ENCODE data around the gene NCF1.
"Not testable (repeated sequence)": the region's sequence is repeated elsewhere in the genome, so short reads cannot be mapped to it uniquely, and the experiment has no call there.

NCF1 gene

DNA sequence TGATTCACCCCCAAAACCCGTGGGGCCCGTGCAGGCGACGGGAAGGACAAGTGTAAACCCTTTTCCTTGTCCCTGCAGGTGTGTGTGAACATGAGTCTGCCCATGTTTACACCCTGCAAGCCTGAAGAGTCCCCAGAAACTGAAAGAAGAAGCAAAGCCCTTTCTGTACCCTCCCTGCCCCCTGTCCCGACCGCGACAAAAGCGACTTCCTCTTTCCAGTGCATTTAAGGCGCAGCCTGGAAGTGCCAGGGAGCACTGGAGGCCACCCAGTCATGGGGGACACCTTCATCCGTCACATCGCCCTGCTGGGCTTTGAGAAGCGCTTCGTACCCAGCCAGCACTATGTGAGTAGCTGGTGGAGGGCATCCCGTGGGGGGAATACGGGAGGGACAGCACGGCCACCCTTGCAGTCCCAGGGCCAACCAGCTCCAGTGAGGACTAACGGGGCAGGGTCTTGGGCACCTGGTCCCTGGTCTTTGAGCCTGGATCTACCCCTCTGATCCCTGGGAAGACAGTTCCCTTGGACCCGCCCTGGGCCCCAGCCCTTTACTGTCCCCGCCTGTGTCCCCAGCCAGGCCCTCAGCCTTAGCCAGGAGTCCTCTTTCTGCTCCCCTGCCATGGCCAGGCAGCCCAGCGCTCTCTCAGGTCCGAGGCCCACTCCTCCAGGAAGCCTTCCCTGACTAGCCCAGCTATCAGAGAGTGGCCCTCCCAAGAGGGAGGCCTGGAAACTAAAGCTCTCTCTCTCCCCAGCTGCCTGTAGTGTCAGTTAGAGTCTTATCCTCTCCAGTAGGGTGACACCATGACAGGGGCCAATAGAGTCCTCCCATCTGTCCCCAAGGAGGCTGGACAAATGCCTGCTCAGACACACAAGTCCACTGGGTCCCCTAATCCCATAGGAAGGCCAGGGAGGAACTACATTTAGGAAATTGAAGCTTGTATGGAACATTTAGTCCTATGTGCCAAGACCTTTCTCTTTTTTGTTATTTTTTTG, at the start of gene NCF1:
Gene NCF1, plus strand, starts transcription at position 252 of the 991 bp plus-strand sequence. Its CDS starts 21 bp downstream, at position 273.
- DNase-seq = not testable (repeated sequence)

- no peak for DNase-seq
Measured at GRCh38 chr7:74725840-74726239, 48.0 kb upstream of the NCF1 start.

- no peak for DNase-seq
Measured at GRCh38 chr7:74726309-74727101, 47.3 kb upstream of the NCF1 start.

- DNase-seq = not testable (repeated sequence)
Measured at GRCh38 chr7:74728686-74729085, 45.1 kb upstream of the NCF1 start.

- DNase-seq = not testable (repeated sequence)
Measured at GRCh38 chr7:74730186-74730585, 43.6 kb upstream of the NCF1 start.

DNA sequence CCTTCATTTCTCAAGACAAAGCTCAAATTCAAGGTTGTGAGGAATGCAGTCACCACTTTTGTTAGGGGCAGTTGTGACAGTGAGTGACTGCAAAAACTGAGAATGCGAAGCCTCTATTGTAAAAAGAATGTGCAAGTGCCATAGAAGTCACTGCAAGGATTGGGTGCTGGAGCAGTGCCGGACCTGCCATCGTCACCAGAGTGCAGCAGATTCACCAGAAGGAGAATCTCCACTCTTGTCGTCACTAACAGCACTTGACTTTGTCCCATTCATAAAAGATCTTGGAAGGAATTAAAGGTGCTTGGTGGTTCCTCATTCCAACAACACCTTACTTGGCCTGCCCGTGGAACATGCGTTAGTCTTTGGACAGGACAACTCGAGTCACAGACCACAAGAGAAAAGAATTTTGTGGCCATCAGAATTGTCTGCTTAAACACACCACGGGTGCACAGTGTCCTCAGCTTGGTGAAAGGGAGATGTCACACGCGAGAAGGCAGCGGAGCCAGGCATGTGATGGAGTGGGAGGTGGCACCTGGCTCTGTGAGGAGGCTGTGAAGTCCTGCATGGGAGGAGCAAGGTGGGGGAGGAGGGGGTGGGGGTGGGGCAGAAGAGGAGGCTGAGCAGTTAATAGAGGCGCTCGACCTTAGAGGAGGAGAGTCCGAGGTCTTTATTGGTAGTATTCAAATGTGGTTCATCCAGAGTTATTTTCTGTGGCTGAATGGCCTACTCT, 33.7 kb upstream of the NCF1 start:
- DNase-seq = not testable (repeated sequence)

DNA sequence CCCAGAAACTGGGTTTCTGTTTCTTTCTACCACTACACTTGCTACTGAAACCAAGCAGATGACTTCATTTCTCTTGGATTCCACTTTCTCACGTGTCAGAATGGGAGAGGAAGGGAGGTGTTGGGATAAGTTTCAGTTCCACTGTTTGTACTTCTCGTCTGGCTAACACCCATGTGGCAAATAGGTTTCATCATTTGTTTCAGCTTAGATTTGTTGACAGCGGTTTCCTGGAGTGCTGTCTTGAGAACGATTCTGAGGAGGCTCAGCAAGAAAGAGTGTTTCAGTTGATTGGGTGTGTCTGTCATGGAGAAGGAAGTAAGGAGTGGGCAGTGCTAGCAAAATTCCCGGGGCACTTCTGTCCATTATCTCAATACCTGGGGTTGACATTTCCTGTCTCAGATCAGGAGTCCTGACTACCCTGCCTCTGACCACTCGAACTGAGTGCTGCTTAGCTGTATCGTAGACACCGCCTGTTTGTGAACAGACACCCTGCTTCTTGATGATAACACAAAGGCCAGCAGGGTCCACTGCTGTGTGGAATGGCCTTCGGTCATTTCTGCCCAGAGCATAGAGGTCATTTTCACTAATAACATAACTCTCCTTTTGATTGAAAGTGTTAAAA, 29.8 kb upstream of the NCF1 start:
- DNase-seq = not testable (repeated sequence)

DNA sequence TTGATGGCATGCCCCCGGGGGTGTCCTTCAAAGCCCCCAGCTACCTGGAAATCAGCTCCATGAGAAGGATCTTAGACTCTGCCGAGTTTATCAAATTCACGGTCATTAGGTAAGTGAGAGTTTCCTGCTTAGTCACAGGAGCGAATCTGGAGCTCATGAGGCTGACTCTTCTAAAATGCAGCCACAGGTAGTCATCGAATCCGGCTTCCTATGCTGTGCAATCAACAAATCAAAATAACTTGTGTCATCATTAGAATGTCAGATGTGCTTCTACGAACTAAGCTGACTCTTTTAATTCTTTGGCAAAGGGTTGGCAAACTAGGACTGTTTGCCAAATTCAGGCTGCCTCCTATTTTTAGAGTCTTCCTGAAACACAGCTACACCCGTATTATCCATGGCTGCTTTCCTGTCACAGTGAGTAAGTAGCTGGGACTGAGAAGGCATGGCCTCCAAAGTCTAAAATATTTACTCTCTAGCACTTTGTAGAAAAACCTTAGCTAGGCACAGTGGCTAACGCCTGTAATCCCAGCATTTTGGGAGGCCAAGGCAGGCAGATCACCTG, 19.8 kb upstream of the NCF1 start:
- DNase-seq = not testable (repeated sequence)

DNA sequence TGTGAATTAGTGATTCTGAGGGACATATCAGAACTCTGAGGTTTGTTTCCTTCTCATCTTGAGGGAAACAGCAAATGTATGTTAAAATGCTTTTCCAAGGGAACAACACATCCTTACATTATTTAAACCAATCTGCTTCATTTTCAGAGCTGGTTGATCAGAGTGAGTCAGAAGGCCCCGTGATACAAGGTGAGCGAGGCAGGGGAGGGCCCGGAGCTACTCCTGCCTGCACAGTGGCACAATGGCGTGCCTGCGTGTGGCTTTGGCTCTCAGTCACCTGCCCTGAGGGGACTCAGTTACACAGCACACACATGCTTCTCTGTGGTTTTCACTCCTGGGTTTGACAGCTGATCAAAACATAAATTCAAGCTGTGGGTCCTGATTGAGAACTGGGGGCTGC, 17.1 kb upstream of the NCF1 start:
- not testable (repeated sequence) for DNase-seq

GRCh38 chr7:74758268-74758667, 15.5 kb upstream of the NCF1 start:
- not testable (repeated sequence) for DNase-seq

GRCh38 chr7:74758982-74759381, 14.8 kb upstream of the NCF1 start:
- DNase-seq = not testable (repeated sequence)

- not testable (repeated sequence) for DNase-seq
Measured at GRCh38 chr7:74765205-74765918, 8.4 kb upstream of the NCF1 start.

- DNase-seq = not testable (repeated sequence)
Measured at GRCh38 chr7:74766509-74766908, 7.3 kb upstream of the NCF1 start.

DNA sequence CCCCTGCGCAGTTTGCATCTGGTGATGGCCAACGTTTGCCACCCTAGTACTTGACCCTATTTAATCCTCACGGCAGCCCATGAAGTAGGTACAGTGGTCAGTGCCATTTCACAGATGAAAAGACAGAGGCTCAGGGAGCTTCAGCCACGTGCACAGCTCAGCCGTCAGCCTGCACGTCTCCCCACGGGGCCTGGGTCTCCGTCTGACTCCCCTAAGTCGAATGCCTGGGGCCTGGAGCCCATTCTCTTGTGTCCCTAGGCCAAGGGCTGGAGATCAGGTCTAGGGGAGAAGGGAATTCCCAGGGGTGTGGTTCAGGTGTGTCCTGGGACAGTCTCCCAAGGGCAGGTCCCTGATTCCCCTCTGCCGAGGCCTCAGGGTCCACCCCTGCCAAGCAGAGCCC, 6.8 kb upstream of the NCF1 start:
- not testable (repeated sequence) for DNase-seq

GRCh38 chr7:74770062-74770461, 3.7 kb upstream of the NCF1 start:
- not testable (repeated sequence) for DNase-seq

DNA sequence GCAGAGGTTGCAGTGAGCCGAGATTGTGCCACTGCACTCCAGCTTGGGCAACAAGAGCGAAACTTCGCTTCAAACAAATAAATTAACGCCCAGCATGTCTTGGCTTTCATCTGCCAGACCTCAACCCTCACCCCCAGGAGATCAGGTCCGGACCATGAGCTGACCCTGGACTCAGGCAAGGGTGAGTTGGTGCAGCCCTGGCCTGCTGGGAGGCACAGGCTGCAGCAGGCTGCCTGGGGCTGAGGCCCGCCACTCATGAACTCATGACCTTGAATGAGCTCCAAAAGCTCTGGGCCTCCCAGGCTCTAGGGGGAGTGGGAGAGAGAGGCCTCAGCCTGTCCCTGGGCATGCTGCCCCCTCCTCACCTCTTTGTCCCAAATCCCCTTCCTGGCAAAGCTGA, 1.7 kb upstream of the NCF1 start:
- DNase-seq = peak; percentile 0

DNA sequence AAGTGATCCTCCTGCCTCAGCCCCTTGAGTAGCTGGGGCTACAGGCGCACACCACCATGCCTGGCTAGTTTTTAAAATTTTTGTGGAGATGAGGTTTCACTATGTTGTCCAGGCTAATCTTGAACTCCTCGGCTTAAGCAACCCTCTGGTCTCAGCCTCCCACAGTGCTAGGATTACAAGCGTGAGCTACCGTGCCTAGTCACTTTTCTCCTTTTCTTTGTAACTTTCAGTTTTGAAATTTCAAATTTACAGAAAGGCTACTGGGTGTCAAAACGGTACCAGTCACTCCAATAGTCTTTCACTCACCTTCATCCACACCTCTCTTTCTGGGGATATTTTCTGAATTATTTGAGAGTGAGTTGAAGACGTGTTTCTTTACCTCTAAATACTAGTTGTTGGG, 1.3 kb downstream of the NCF1 start:
- not testable (repeated sequence) for DNase-seq

DNA sequence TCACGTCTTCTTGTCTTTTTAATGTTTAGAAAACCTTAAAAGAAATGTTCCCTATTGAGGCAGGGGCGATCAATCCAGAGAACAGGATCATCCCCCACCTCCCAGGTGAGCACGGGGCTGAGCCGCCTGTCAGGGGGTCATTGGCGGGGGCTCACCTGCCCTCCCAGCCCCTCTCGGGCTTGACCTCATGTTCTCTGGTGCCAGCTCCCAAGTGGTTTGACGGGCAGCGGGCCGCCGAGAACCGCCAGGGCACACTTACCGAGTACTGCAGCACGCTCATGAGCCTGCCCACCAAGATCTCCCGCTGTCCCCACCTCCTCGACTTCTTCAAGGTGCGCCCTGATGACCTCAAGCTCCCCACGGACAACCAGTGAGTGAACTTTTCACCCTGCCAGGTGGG, 5.2 kb downstream of the NCF1 start:
- DNase-seq = not testable (repeated sequence)

DNA sequence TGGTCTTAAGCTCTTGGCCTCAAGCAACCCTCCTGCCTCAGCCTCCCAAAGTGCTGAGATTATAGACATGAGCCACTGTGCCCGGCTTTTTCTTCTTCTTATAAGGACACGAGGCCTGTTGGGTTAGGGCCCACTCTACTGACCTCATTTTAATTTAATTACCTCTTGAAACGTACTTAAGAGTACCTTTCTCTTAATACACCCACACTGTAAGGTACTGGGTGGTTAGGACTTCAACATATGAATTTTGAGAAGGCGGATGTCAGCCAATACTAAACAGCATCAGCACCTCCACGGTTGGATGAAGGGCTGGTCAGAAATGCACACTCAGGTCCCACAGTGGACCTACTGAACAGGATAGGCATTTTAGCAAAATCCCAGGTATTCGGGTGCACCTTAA, 7.9 kb downstream of the NCF1 start:
- DNase-seq = not testable (repeated sequence)

DNA sequence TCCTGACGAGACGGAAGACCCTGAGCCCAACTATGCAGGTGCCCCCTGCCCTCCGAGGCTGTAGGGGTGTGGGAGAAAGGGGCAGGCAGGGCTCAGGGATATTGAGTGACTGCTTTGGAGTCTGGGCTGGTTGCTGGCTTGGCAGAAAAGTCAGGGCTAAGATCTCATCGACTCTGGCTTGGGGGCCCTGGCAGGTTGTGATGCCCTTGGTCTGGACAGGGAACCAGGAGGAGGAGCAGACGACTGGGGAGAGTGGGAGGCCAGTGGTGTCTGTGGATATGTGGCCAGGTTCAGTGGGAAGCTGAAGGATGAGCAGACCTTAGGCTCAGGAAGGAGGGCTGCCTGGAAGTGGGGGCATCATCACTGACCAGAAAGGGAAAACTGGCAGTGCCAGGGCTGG, 9.8 kb downstream of the NCF1 start:
- not testable (repeated sequence) for DNase-seq
